Measurements from ENCODE around the gene ACOXL.
"Not testable (repeated sequence)": the region's sequence is repeated elsewhere in the genome, so short reads cannot be mapped to it uniquely, and the experiment has no call there.

Gene ACOXL

DNA sequence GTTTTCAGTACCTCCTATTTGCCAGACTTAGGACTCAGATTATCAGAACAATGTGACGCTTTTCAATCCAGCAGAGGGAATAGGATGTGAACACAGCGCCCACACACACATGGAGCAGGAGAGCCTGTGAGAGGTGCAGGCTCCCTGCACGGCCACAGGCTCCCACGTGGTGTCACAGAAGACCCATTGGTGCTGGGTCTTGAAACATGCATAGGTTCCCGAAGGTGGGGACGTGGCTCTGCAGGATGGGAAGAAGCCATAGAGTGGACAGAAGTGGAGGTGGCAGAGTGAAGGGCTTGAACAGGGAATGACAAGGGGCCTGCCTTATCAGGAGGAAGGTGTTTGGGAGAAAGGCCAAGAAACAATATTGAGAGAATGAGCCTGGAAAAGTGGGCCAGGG is 309.9 kb downstream of the ACOXL start:
- Histone ChIP-seq H3K4me1 (ENCODE audit: control insufficient read depth, insufficient read depth, low read length) (no peaks in the 10 kb centered on the region), H3K4me3 (ENCODE audit: low read length) (no peak overlapping the region), H3K9ac (ENCODE audit: low read length) (no peak overlapping the region), H3K36me3 (ENCODE audit: control insufficient read depth, insufficient read depth, low read length) (no peaks in the 10 kb centered on the region), H3K27me3 (ENCODE audit: control insufficient read depth, insufficient read depth, low read length) (no peaks in the 10 kb centered on the region), H3K9me3 (ENCODE audit: control insufficient read depth, low read length) (no peaks in the 10 kb centered on the region)

DNA sequence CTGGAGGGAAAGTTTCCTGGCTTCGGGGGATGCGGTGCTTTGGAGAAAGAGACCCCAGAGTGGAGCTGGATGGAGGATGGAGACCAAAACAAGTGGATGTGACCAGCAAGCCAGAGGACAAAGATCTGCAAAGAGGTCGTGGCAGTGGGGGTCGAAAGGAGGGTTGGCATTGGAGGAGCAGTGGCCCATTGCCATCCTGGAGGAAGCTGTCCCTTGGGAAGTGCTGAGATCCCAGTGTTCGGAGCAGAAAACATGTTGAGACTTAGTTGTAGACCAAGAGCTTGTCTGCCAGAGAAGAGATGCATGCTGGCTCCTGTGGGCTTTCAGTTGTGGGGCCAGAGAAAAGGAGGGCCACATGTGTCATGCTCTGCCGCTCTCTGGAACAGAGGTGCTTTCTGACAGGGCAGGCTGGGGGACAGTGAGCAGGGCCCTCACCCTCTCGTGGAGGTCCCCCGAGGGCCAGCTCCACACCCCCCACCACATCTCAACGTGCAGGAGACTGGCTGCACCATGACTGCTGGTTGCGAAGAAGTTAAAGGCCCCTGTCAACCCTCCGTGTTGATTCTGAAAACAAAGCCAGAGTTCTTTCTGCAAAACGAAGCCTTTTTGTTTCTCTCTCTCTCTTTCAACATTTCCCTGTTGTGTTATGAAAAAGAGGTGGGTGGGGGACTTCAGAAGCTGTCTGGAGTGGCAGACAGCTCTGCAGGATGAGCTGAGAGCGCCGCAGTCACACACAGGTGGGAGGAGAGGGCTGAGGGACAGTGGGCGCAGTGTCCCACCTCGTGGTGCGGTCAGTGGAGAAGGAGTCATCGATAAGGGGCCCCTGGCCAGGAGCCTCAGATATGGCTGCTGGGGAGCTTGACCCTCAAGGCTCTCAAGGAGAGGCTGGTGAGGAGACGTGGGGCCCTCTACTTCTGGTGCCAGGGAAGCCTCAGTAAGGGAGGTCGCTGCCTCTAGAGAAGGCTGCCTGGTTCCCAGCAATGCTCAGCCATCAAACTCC is 310.7 kb downstream of the ACOXL start:
- Histone ChIP-seq H3K4me3 (ENCODE audit: low read length) (no peak overlapping the region), H3K9ac (ENCODE audit: low read length) (no peak overlapping the region), H3K36me3 (ENCODE audit: control insufficient read depth, insufficient read depth, low read length) (no peaks in the 10 kb centered on the region), H3K27me3 (ENCODE audit: control insufficient read depth, insufficient read depth, low read length) (no peaks in the 10 kb centered on the region), H3K4me1 (ENCODE audit: control insufficient read depth, insufficient read depth, low read length) (no peaks in the 10 kb centered on the region), H3K9me3 (ENCODE audit: control insufficient read depth, low read length) (no peaks in the 10 kb centered on the region)

DNA sequence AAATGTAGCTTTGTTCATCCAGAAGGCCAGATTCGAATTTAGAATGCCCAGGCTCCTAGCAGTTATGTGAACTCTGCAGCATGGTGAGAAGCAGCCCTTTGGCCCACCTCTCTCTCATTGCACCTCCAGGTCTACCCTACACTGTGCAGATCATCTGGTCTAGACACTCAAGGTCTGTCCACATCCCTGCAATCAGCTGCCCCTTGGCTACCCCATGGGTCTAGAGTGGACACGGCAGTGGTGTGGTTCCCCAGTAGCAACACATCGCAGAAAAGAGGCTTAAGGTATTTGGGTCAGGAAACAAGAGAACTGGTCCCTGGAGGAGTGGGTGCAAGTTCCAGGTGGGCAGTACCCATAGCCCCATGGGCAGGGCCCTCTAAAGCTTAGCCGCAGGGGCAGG is 311.7 kb downstream of the ACOXL start:
- Histone ChIP-seq H3K27me3 (ENCODE audit: control insufficient read depth, insufficient read depth, low read length) (no peaks in the 10 kb centered on the region), H3K4me3 (ENCODE audit: low read length) (no peak overlapping the region), H3K9ac (ENCODE audit: low read length) (no peak overlapping the region), H3K36me3 (ENCODE audit: control insufficient read depth, insufficient read depth, low read length) (no peaks in the 10 kb centered on the region), H3K9me3 (ENCODE audit: control insufficient read depth, low read length) (no peaks in the 10 kb centered on the region), H3K4me1 (ENCODE audit: control insufficient read depth, insufficient read depth, low read length) (no peaks in the 10 kb centered on the region)

DNA sequence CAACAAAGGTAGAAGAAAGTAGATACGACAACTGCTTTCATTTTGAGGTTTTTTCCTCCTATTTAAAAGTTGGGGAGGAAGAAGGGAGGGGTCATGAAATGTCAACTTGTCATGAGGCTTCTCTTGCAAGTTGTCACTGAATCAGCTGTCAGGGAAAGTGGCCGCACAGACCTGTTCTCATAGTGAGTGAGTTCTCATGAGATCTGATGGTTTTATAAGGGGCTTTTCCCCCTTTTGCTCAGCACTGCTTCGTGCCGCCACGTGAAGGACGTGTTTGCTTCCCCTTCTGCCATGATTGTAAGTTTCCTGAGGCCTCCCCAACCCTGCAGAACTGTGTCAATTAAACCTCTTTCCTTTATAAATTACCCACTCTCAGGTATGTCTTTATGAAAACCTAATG is 312.9 kb downstream of the ACOXL start:
- H3K4me1 ChIP-seq (ENCODE audit: control insufficient read depth, insufficient read depth, low read length); H3K9me3 ChIP-seq (ENCODE audit: control insufficient read depth, low read length); H3K27me3 ChIP-seq (ENCODE audit: control insufficient read depth, insufficient read depth, low read length); H3K9ac ChIP-seq (ENCODE audit: low read length); H3K36me3 ChIP-seq (ENCODE audit: control insufficient read depth, insufficient read depth, low read length); H3K4me3 ChIP-seq (ENCODE audit: low read length): not testable (repeated sequence)

DNA sequence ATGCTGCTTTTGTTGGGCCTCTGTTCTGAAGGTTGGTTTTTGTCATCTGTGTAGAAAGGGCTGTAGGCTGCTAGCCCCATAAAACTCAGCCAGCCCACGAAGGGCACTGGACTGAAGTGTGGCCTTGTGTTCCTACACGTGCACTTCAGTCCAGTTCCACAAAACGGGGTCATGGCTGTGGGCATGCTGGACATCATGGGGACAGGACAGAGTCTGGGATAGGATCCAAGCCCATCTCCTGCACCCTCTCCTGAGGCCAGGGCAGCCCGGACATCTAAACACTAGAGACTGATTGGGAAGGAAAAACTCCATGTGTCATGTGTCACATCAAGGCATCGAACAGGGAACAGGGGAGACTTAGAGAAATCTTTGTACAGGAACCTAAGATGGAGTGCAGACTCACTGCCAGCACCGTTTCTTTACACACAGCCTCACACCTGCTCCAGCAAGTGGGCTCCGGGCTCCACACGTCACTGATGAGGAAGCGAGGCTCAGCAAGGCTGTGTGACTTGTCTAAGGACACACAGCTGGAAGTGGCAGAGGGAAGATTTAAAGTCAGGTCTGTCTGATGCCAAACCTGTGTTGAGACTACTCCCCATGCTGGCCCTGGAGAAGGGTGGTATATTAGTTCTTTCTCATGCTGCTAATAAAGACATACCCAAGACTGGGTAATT is 313.5 kb downstream of the ACOXL start:
- Histone ChIP-seq H3K4me1 (ENCODE audit: control insufficient read depth, insufficient read depth, low read length) (peaks cover 7% of the 10 kb centered on the region), H3K27me3 (ENCODE audit: control insufficient read depth, insufficient read depth, low read length) (no peaks in the 10 kb centered on the region), H3K36me3 (ENCODE audit: control insufficient read depth, insufficient read depth, low read length) (no peaks in the 10 kb centered on the region), H3K9me3 (ENCODE audit: control insufficient read depth, low read length) (no peaks in the 10 kb centered on the region), H3K9ac (ENCODE audit: low read length) (no peak overlapping the region), H3K4me3 (ENCODE audit: low read length) (no peak overlapping the region)

DNA sequence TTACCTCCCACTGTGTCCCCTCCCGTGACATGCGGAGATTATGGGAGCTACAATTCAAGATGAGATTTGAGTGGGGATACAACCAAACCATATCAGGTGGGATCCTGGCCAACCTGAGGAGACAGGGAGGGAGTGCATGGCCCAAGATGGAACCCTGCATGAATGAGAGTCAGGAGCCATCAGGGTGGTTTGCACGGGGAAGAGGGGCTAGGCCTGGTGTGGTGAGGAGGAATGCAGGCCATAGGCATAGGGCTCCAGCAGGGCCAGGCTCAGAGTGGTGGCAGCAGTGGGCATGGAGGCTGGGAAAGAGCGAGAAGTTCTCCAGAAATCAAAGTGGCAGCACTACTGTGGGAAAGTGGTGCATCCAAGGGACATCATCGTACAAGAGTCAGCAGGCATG is 314.3 kb downstream of the ACOXL start:
- H3K4me3 ChIP-seq (ENCODE audit: low read length) = no peak overlapping the region
- H3K9me3 ChIP-seq (ENCODE audit: control insufficient read depth, low read length) = no peaks in the 10 kb centered on the region
- H3K36me3 ChIP-seq (ENCODE audit: control insufficient read depth, insufficient read depth, low read length) = no peaks in the 10 kb centered on the region
- H3K4me1 ChIP-seq (ENCODE audit: control insufficient read depth, insufficient read depth, low read length) = peaks cover 7% of the 10 kb centered on the region
- H3K27me3 ChIP-seq (ENCODE audit: control insufficient read depth, insufficient read depth, low read length) = no peaks in the 10 kb centered on the region
- H3K9ac ChIP-seq (ENCODE audit: low read length) = no peak overlapping the region

DNA sequence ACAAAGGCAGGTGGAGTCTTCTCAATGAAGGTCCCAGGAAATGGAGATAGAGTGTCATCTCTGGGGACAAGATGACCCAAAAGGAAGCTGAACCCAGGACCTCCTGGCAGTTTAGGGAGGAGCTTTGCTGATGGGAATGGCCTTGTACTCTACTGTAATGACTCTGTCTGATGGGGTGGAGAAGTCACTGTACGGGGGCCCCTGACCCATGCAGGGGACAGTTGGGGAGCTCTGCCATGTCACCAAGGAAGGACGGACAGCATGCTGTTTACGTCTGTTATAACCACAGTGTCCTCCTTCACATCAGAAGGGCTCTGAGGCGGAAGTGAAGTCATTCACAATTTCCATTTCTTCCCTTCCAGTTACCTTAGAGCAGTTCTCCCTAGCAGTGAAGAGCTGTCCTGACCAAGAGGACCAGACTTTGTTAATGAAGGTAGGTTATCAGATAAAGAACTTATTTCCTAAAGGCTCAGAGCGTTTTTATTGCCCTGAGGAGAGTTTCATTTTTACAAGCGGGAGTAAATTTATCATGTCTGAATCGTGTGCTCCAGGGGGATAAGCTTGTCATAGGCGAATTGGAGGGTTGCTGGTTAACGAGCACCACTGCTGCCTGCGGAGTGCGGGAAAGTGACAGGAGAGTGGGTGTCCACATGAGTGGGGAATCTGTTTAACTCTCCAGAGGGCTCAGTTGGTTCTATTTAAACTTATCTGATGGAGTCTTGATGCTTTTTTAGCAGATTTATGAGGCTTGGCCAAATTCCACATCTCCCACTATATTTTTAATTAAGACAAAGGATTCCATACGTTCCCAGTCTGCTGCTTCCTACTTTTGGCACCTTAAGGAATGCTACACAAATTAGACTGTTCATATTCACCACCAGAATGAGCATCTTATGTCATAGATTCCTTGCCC is 316.7 kb downstream of the ACOXL start:
- no peaks in the 10 kb centered on the region for H3K9me3 ChIP-seq (ENCODE audit: control insufficient read depth, low read length)
- no peaks in the 10 kb centered on the region for H3K36me3 ChIP-seq (ENCODE audit: control insufficient read depth, insufficient read depth, low read length)
- H3K9ac ChIP-seq (ENCODE audit: low read length) = no peak overlapping the region
- H3K27me3 ChIP-seq (ENCODE audit: control insufficient read depth, insufficient read depth, low read length) = no peaks in the 10 kb centered on the region
- H3K4me1 ChIP-seq (ENCODE audit: control insufficient read depth, insufficient read depth, low read length) = peaks cover 7% of the 10 kb centered on the region
- no peak overlapping the region for H3K4me3 ChIP-seq (ENCODE audit: low read length)

DNA sequence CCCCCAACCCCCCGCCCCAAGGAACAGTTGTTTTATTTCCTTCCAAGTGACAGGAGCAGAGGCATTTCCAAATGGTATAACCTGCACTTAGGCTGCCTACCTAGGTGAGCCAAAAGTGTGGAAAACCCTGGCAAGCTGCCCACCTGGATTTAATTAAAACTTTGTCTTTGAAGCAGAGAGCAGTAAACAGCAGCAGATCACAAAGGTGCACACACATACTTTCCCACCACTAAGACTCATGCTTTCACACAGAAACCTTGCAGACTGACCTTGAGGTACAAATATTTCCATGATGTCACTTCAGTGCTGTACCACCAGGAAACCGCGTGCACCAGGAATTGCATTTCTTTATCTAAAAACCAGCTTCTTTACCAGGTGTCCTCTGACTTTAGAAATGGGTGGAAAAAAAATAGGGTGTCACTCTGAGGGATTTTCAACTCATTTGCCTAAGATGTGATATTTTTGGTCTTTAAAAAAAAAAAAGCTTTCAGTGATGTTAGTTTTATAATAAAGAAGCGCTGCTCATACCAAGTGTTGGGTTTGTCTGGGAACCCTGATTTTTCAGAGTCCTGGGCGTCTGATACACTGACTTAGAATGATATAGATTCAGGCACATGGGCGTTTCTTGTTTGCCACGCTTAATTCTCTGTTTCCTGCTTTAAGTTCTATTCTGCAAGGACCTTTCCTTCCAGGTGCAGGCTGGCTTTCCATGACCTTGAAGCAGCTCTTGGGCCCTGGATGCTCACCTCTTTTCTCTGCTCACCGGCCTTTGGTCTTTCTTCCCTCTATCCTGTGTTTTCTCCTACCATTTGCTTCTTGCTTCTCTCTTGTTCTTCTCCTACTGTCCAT is 317.6 kb downstream of the ACOXL start:
- H3K27me3 ChIP-seq (ENCODE audit: control insufficient read depth, insufficient read depth, low read length) = no peaks in the 10 kb centered on the region
- no peak overlapping the region for H3K9ac ChIP-seq (ENCODE audit: low read length)
- H3K9me3 ChIP-seq (ENCODE audit: control insufficient read depth, low read length) = no peaks in the 10 kb centered on the region
- no peaks in the 10 kb centered on the region for H3K36me3 ChIP-seq (ENCODE audit: control insufficient read depth, insufficient read depth, low read length)
- H3K4me3 ChIP-seq (ENCODE audit: low read length) = no peak overlapping the region
- peaks cover 7% of the 10 kb centered on the region for H3K4me1 ChIP-seq (ENCODE audit: control insufficient read depth, insufficient read depth, low read length)

DNA sequence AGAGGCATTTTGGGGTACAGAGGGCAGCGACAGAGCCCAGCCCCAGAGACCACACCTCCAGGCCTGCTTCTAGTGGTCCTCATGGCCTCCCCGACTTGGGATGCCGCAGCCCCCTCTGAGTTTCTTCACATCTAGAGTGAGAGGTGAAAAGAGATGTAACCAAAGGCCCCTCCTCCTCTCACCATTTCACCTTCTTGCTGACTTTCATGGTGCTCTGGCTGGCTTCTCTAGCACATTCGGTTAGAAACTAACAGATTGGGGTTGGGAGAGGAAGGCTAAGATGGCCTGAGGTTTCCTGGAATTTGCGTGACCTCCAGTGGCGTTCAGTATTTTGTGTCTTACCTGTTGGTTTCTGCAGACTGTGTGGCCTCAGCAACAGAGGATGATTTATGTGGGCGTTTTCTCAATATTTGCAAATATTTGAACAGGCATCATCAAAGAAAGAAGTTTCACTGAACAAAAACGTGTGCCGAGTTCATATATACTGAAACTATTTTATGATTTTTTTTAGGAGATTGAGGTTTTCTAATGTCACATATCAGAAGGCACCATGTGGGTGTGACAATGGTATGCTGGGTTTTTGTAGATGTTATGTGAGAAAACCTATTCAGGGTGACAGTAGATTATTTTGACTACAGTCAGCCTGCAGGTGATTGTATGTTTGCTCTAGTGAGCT is 318.5 kb downstream of the ACOXL start:
- Histone ChIP-seq H3K36me3 (ENCODE audit: control insufficient read depth, insufficient read depth, low read length) (no peaks in the 10 kb centered on the region), H3K9me3 (ENCODE audit: control insufficient read depth, low read length) (no peaks in the 10 kb centered on the region), H3K27me3 (ENCODE audit: control insufficient read depth, insufficient read depth, low read length) (no peaks in the 10 kb centered on the region), H3K4me3 (ENCODE audit: low read length) (no peak overlapping the region), H3K4me1 (ENCODE audit: control insufficient read depth, insufficient read depth, low read length) (peaks cover 7% of the 10 kb centered on the region), H3K9ac (ENCODE audit: low read length) (no peak overlapping the region)

DNA sequence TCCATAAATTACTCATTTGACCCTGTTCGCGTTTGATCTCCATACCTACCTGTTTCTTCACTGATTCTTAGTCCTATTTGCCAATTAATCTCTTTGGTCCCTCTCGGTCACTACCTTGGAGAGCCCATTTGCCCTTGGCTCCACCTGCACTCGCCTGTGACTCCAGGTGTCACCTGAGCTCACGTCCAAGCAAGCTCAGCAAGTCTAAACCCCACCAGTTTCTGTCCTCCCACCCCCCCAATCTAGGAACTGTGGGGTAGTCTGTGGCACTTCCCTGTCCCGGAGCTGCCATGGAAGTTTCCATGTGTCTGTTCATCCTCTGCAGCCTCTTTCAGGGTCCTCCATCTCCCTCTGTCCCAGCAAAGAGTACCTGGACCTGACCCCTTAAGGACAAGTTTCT is 320.2 kb downstream of the ACOXL start:
- Histone ChIP-seq H3K4me3 (ENCODE audit: low read length) (no peak overlapping the region), H3K4me1 (ENCODE audit: control insufficient read depth, insufficient read depth, low read length) (peaks cover 7% of the 10 kb centered on the region), H3K27me3 (ENCODE audit: control insufficient read depth, insufficient read depth, low read length) (no peaks in the 10 kb centered on the region), H3K9ac (ENCODE audit: low read length) (no peak overlapping the region), H3K9me3 (ENCODE audit: control insufficient read depth, low read length) (no peaks in the 10 kb centered on the region), H3K36me3 (ENCODE audit: control insufficient read depth, insufficient read depth, low read length) (no peaks in the 10 kb centered on the region)

DNA sequence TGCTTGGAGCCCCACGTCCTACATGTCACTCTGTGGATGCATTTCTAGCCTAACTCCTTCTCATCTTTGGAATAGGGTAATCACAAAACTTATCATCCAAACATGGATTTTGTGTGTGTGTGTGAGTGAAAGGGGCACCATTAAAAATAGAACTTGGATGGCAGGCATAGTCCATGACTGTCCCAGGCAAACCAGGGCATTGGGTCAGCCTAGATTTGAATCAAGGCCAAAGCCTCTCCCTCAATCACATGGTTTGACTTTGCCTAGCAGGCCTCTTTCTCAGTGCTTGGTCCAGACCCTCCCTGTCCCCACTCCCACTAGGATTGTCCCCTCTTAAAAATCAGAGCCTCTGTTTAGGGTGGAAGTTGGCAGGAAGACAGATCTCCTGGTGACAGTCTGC is 320.9 kb downstream of the ACOXL start:
- Histone ChIP-seq H3K27me3 (ENCODE audit: control insufficient read depth, insufficient read depth, low read length) (no peaks in the 10 kb centered on the region), H3K9me3 (ENCODE audit: control insufficient read depth, low read length) (no peaks in the 10 kb centered on the region), H3K4me1 (ENCODE audit: control insufficient read depth, insufficient read depth, low read length) (peaks cover 7% of the 10 kb centered on the region), H3K36me3 (ENCODE audit: control insufficient read depth, insufficient read depth, low read length) (no peaks in the 10 kb centered on the region), H3K9ac (ENCODE audit: low read length) (no peak overlapping the region), H3K4me3 (ENCODE audit: low read length) (no peak overlapping the region)
